Measurements from ENCODE around the gene NBEA.
"Not testable (repeated sequence)": the region's sequence is repeated elsewhere in the genome, so short reads cannot be mapped to it uniquely, and the experiment has no call there.

The NBEA gene

DNA sequence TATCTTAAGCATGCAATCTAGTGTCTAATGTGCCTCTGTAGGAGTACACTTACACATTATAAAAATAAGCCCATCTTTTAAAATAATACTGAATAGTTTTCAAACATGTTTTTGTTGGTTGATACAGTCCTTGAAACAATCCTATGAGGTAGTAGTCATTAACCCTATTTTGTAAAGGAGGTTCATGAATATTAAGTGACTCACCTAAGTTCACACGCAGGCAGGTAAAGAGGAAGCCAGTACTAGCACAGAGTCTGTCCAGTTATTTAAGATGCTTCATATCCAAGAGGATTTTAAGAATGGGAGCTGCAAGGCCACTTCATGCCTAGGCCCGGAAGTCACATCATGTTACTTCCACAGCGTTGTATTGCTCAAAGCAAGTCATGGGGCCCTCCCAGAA, 655.4 kb downstream of the NBEA start:
- no peak for DNase-seq

DNA sequence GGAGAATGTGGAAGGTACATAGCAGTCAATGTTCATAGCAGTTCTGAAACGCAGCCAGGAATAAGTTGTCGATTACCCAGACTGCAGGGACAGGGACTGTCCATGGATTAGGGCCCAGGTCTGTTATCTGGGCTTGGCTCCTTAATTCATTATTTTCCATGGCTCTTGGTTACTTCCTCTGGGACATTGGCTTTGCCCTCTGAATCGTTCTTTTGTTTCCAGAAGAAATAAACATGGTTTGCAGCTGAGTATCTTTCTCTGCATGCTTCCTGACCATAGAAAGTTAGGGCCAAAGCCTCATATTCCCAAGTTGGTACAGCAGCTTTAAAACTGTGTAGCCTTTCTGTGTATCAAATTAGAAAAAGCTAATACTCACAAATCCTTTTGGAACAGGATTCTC, 656.2 kb downstream of the NBEA start:
- peak; percentile 57 for DNase-seq

DNA sequence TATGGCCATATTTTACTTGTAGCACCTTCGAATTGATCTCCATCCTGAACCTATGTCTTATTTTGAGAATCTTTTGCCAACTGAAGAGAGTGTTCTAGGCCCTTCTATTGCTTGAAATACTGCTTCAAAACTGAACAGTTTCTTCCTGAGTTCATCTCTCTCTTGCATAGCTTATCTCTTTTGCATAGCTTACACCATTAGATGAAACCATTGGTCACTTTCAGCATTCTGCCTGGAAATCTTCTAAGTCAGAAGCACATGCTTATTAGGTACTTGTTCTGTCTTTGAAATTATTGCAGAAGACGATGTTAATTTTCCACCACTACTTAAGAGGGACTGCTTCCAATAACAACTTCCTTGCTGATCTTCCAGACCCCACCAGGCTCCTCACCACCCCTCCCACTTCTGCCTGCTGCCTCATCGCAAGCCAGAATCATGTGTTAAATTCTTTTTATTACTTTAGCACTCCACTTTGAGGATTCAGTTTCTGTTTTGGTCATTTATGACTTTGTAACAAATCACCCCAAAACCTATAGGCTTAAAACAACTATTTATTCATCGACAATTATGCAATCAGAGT, 656.8 kb downstream of the NBEA start:
- peak; percentile 34 for DNase-seq

DNA sequence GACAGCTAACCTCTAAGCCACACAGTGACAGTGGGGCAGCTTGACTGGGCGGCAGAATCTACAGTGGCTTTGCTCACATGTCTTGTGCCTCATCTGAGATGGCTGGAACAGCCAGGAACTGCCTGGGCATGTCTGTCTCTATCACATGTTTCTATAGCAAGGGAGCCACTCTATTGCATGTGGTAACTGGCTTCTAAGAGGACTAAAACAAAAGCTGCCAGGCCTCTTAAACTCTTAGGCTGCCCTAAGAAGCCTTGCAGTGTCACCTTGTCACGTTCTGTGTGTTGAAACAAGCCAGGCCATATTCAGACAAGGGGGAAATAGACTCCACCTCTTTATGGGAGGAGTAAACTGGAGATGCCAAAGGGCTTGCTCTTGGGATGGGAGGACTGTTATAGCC, 657.3 kb downstream of the NBEA start:
- peak; percentile 83 for DNase-seq

DNA sequence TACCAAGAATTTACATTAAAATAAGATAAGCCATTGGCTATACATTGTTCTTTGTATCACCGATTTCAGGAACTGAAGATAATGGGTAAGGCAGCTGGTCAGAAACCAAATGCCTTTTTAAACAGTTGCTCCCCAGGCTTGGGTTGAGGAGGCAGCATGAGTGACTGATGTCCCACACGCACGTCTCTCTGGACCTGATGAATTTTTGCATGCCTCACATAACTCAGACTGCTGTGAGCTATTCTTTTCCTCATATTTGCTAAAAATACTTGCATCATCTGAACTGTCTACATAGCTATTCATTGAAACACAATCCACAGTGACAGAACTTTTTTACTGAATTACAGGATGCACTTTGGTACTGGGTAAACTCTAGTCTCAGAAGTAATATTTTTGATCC, 658.1 kb downstream of the NBEA start:
- DNase-seq, result no peak

DNA sequence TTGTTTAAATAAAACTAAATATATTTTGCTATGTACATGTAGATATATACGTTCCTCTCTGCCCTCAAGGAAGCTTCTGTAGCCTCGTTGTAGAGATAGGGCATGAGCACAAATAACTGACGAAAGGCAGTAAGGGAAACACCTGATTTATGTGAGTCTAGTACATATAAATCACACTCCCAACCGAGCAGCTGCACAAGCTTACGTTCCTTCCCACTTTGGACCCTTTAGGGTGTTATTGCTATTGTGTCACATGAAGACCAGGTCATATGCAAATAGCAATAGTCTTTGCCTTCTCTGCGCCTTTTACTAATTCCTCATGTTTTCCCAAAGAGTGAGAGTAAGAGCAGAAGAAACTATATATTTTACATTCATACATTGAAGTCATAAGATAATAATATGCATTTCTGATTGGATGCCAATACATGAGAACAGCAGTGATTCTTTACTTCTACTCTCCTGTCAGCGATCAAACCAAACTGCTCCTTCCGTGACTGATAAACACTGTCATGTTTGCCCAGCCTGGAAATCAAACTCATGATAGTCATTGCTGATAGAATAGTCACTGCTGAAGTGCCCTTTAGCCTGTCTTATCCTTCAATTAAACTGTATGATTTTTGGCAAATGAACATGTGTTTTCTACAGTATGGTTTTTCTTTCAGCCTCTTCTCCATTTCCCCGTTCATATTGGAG, 661.7 kb downstream of the NBEA start:
- no peak for DNase-seq

DNA sequence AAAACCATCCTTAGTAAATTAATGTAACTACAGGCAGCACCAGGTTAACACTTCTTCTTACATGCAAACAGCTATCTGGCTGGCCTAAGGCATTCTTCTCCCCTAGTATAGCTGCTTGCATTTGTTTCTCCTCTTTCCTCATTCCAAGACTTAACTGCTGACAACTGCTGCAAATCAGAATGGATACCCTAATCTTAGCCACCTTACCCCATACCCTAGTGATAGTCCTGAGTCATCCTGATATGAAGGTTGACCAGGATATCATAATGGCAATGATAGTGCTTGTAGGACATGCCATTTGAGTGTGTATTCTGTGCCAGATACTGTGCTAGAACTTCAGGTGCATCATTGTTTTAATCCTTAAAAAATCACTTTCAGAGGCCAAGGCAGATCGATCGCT, 672.6 kb downstream of the NBEA start:
- no peak for DNase-seq

DNA sequence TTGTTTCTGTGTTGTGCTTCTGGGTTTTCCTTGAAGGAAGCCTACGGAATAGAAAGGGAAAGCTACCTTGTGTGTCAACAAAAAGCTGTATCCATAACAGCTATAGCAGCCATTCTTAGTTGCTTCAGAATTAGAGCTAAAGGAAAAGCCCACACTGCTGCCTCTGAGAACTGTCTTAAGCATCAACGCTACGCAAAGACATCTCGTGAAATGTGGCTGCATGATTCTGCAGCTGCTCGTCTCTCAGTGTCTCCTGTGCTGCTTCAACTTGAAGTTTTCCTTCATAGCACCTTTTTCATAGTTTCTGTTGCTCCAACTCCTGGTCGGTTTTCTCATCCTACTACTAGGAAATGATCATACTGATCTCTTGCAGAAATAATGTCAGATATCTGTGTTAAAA, 675.4 kb downstream of the NBEA start:
- peak; percentile 22 for DNase-seq

DNA sequence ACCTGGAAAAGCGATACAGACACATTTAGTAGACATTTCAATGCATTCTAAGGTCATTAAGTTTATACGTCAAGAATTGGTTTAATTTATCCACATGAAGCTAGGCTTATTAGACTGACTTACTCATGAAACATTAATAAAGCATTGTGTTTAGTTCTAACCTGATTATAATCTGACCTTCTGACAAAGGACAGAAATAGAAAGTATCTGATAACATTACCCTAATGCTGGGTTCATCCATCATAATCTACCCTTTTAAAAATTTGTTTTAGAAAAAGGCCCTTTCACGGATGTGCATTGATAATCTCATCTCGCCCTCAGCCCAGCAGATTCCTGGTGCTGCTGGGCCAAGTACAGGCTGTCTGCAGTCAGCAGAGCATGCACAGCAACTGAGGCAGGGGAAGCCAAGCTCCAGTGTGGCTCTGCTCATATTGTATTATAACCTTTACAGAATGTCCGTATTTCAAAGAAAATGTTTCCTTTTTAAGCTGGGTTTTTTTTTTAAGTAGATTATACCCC, 676.6 kb downstream of the NBEA start:
- no peak for DNase-seq

DNA sequence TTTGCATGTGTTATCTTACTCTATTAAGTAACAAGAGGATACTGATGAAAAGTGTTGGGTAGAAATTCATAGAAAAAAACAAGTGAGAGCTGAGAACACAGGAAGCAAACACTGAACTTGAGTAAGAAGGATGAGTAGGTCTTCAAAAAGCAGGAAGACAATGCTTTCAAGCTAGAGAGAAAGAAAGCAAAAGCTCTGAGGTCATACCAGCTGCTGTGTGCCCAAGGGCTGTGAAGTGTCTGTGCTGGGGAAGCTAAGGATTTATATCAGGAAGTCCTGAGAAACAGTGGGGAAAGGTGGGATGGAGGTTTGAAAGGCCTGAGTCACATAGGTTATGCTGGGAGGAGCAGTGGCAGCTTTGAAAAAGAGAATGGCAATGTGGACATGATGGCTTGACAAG, 679.9 kb downstream of the NBEA start:
- peak; percentile 53 for DNase-seq

DNA sequence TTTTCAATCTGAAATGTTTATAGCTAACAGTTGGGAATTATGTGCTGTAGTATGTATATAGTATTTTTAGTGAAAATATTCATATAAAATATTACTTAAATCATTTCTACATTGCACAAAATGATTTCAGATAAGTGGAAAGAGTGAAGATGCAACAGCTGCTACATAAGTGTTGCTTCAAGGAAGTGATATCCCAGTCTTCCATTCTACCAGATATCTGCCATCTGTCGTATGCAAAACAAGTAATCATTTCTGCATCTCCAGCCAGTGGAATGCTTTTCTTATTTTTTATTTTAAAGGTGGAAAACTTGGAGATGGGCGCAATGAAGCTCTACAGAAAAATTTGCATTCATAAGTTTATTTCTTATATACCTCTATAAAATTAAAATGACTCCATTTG, 687.0 kb downstream of the NBEA start:
- DNase-seq, result peak; percentile 58

DNA sequence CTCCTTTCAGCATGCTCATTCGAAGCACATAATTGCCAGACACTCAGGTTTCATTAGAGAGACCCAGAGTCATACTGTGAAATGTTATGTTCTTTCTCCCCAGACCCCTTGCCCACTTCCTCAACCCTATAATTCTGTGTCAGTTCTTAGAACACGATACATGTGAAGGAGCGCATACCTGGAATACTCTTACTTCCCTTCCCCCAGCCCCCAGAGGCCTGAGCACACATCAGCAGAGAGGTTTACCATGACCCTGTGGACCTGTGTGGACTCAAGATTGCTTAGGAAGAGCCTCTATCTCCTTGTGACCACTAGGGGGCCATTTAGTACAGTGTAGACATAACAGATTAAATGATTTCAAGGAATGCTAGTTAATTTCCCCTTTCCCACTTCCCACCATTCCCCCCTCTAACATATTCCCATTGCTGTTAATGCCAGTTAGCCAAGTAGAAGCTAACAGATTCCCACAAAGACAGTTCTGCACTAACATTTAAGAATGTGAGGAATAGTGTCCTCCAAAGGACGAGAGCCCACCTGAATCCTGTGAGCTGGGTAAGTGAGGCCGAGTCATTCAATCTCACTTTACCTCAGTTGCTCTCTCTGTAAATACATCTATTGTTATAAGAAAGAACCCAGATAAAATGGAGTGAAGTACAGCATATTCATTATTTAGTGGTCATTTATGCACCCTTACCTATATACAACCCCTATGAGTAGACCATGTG, 688.6 kb downstream of the NBEA start:
- peak; percentile 94 for DNase-seq

DNA sequence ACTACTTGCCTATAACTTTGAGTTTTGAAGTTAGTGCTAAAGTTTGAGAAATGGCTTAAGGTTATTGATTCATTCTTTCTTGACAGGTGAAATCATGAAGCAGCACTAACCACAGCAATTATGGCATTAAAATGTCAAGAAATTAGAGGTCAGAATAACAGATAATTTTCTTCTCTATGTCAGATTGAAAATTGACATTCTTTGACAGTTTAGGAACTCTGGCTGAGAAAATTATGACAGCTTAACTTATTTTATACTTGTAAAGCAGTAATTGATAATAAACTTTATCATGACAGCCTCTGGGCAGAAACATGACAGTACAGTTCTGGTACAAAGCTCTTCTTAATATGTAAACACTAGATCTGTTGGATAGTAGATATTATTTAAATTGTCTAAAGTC, 689.6 kb downstream of the NBEA start:
- no peak for DNase-seq

DNA sequence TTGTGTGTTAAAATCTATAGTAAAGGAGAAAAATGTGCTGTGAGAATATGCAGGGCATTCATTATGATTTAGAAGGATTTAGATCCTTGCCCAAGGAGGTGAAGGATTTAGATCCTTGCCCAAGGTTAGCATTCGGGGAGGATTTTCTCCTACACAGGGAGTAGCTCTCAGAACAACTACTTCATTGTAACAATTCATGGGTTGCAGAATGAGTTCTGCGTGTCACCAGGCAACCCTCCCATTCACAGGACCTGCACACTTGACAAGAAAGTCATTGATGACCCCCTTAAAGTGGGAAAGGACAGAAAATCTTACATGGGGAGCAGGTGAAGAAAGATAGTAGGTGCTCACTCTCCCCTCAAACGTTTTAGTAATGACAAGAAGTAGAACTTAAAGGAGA, 701.6 kb downstream of the NBEA start:
- no peak for DNase-seq

DNA sequence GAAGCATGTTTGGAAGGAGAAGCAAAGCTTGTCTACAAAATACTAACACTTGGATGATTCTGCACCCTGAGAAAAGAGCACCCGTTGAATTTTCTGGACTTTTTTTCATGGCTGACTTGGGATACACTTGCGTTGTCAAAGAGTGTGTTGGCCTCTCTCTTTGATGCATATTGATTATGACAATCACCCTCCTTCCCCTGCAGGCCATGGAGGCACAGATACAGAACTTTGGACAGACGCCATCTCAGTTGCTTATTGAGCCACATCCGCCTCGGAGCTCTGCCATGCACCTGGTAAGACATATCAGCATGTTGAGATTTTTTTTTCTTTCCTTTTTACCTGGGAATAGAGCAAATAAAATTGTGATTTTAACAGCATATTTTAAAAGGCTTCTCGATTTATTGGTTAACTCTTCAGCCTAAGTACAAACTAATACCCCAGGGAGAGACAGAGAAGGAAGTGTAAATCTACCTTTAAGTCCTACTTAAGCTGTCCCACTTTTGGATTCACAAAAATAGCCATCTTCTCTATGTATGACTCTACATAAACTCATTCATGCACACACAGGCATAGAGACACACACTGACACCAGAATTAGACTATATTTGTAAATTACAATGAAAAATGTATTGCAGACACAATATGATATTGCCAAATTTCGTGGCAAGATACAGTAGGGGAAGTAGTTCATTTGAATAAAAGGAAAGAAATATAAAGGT, 704.1 kb downstream of the NBEA start:
- DNase-seq, result no peak

DNA sequence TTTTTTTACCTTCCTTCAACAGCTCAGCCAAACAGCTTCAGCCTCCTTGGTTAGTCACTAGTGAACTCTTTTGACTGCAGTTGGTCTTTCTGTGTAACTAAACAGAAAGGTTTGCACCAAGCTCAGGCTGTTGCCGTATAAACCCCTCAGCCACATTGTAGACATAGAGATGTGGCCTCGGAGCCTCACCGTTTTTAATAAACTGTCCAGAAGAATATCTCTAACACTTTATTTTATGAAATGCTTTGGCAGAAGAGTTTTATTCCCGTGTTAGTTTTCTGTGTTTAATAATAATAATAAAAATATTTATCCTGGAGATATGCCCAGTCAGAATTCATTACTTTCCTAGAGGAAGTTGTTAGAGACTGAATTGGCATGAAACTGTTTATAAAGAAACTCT, 706.1 kb downstream of the NBEA start:
- no peak for DNase-seq

DNA sequence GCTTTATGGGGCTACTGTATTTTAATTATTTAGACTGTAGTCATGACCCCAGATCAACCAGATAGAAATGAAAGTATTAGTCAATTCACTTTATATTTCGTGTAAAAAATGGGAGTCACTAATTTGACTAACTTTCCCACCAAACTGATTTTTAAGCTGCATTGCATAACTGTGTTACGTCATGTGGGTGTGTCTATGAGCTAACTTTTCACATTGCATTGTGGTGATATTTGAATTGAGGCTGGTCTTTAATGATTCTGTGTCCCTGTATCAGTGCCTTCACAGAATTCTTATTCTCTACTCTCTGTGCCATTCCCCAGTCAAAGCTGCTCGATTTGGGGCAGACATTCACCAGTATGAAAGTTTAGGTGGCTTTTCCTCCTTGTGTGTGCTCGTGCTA, 707.1 kb downstream of the NBEA start:
- DNase-seq, result no peak

DNA sequence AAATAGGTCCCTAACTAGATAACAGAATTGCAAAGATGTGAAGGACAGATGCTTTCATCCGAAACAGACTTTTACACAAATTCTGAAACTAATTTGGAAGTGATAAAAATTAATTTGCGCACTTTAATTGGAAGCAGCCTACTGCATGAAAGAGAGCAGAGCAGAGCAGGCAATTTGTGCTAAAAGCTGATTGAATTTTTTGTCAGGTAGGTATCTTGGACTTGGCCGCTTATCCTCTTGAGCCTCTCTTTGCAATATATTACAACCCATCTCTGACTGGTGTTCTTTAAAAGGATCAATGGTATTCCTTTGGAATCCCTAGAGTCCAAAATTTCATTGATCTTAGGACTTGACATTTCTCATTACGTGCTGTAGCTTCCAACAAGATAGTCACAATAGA, 717.7 kb downstream of the NBEA start:
- DNase-seq, result no peak

DNA sequence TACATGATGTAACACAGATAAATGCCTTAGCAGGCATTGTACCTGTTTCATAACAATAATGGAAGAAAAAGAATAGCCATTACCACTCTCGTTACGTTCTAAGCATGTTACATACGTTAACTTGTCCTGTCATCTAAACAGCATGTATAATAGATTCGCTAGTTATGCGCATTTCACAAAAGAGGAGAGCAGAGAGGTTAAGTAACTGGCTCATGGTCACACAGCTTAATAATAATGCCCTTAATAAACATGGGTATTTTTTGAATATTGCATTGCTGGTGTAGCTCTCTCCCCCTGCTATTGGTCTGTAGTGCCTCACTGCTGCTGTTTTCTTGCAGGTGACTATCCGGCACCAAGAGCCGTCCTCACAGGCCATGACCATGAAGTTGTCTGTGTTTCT, 722.7 kb downstream of the NBEA start:
- DNase-seq, result no peak

DNA sequence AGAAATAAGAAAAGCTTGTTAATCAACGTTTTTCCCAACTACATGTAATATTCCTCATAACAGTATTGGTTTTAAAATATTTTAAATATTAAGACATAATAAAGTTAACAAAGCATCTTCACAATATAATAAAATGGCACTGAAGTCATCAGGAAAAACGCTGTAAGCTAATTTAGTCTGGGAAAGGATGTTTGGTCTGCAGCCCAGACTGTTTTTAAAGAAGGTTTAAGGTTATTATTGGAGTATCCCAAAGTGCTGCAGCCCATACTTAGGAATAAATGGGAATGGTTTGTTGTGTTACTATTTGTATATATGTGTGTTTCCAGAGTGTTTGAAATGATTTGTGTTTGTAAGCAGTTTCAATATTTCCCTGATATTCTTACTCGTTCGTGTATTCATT, 727.3 kb downstream of the NBEA start:
- DNase-seq, result no peak

DNA sequence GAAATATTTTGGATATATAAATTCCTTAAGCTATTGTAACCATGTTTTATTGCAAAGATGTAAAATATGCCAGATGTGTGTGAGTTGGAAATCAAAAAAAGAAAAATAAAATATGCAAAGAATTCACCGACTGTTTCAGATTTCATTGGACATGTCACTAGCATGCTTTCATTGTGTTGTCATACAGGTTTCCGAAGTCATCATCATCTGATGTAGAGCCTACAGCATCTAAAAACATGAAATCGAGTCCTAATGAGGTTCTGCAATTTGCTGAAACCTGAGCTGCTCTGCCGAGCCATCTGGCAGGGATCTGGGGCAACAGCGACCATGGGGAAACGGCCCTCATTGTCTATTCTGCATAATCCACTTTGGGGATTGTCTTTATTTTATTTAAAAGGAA, 730.5 kb downstream of the NBEA start:
- DNase-seq, result peak; percentile 83

DNA sequence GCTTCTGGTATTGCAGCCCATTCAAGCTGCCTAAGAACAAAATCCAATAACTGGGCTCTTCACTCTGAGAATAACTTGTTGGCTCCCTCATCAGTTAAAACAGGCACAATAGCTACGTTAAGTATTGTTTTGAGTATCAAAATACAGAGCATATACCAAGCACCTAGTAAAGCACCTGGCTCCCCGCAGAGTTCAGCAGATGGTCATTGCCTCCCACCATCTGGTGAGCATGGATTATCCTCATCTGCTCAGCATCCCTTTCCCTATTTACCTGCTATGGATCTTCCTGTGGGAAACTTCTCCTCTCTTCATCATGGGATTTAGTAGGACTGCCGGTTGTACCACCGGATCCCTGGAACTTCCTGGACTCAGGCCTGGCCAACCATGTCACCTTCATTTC, 733.6 kb downstream of the NBEA start:
- peak; percentile 99 for DNase-seq

DNA sequence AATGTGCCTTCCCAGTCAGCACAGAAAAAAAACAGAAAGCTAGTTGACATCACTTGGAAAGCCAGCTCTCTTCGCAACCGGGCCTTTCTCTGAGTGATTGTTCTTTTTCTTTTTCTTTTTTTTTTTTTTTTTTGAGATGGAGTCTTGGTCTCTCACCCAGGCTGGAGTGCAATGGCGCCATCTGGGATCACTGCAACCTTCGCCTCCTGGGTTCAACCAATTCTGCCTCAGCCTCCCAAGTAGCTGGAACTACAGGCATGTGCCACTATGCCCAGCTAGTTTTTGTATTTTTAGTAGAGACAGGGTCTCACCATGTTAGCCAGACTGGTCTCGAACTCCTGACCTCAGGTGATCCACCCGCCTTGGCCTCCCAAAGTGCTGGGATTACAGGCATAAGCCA, 735.8 kb downstream of the NBEA start:
- DNase-seq, result not testable (repeated sequence)

DNA sequence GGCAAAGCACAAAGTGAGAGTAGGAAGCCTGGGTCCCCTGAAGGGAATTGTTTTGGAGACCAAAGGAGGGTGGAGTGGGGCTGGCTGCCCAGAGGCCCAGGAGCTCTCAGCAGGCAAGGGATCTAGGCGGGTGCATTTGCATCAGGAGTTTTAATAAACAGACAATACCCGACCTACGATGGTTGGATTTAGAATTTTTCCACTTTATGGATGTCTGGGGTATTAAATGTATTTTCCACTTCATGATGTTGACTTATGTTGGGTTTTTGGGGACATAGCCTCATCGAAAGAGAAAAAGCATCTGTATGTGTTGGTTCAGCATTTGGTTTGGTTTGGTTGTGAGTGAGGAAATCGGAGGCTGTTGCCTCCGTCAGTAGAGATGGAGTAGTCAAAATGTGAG, 739.6 kb downstream of the NBEA start:
- no peak for DNase-seq

Measured in NCI-H82 (cell line).